Panc1 (cell line): ENCODE data around the gene HDGFL2.

Source experiments
- TF ChIP-seq, protein P1 (sequence below): fragments of 450-650 bp; IDR thresholded peaks from 2 replicates; pipeline ENCODE4 v1.5.1; 2017; ENCODE audit warnings: mild to moderate bottlenecking
- TF ChIP-seq, protein P2 (sequence below), 2 experiments: IDR thresholded peaks; 2 replicates each; pipeline ENCODE4 v1.6.1; 2011 to 2012; ENCODE audit warnings: low read depth in 2 of 2, control low read depth in 1 of 2, low read length in 1 of 2, mild to moderate bottlenecking in 1 of 2, moderate library complexity in 1 of 2; ENCODE audit not compliant: insufficient read depth in 1 of 2

DNA sequence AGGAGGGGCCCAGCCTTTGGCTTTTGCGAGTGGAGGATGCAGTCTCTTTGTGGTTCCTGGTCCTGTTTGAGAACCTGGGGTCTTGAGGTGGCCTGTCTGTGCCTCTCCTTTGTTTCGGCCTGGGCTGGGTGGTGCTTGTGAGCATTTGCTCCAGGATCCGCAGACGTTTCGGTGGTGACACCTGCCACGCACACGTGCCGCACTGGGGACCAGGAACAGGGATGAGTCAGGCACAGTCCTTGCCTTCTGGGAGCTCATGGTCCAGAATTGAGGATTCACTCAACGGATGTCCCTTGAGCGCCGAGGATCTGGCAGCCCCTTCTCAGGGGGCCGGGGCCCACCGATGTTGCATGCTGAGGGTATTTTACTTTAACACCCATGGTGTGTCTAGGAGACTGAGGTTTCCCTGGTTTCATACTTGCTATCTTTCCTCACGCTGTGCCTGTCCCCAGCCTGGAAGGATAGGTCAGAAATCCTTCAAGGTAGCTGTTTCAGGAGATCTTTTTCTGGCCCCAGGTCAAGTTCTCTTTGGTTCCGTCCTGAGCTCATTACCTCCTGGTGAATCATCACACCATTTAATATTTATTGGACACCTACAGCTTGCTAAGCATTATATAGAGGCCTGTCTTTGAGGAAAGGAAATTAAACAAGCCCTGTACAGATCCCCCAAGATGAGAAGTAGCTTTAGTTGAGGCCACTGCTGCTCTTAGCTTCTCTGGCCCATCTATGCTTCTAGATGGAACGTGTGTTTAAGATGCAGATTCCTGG is 5.1 kb downstream of the HDGFL2 start:
- TF ChIP-seq, protein P1, sequence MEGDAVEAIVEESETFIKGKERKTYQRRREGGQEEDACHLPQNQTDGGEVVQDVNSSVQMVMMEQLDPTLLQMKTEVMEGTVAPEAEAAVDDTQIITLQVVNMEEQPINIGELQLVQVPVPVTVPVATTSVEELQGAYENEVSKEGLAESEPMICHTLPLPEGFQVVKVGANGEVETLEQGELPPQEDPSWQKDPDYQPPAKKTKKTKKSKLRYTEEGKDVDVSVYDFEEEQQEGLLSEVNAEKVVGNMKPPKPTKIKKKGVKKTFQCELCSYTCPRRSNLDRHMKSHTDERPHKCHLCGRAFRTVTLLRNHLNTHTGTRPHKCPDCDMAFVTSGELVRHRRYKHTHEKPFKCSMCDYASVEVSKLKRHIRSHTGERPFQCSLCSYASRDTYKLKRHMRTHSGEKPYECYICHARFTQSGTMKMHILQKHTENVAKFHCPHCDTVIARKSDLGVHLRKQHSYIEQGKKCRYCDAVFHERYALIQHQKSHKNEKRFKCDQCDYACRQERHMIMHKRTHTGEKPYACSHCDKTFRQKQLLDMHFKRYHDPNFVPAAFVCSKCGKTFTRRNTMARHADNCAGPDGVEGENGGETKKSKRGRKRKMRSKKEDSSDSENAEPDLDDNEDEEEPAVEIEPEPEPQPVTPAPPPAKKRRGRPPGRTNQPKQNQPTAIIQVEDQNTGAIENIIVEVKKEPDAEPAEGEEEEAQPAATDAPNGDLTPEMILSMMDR, result no peak
- TF ChIP-seq, protein P2, sequence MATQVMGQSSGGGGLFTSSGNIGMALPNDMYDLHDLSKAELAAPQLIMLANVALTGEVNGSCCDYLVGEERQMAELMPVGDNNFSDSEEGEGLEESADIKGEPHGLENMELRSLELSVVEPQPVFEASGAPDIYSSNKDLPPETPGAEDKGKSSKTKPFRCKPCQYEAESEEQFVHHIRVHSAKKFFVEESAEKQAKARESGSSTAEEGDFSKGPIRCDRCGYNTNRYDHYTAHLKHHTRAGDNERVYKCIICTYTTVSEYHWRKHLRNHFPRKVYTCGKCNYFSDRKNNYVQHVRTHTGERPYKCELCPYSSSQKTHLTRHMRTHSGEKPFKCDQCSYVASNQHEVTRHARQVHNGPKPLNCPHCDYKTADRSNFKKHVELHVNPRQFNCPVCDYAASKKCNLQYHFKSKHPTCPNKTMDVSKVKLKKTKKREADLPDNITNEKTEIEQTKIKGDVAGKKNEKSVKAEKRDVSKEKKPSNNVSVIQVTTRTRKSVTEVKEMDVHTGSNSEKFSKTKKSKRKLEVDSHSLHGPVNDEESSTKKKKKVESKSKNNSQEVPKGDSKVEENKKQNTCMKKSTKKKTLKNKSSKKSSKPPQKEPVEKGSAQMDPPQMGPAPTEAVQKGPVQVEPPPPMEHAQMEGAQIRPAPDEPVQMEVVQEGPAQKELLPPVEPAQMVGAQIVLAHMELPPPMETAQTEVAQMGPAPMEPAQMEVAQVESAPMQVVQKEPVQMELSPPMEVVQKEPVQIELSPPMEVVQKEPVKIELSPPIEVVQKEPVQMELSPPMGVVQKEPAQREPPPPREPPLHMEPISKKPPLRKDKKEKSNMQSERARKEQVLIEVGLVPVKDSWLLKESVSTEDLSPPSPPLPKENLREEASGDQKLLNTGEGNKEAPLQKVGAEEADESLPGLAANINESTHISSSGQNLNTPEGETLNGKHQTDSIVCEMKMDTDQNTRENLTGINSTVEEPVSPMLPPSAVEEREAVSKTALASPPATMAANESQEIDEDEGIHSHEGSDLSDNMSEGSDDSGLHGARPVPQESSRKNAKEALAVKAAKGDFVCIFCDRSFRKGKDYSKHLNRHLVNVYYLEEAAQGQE (IDR thresholded peaks at IDR 0.05; ENCODE audit: insufficient read depth in 1 of 2, low read depth in 2 of 2, low read length in 1 of 2), result no peak
